Fibroblast of lung (primary cell): ENCODE data around the gene SH2D4B.

ENCODE experiments used
- CTCF ChIP-seq, 2 donors: IDR thresholded peaks in 1 of 2; conservative IDR thresholded peaks in 1 of 2; 1 replicate in 1 of 2; 2 replicates in 1 of 2; pipeline ENCODE4 v1.5.1; 2011 to 2012; ENCODE audit warnings: low read length in 2 of 2, control low read depth in 1 of 2, inconsistent platforms in 1 of 2, low read depth in 1 of 2, mild to moderate bottlenecking in 1 of 2
- EZH2 ChIP-seq: IDR thresholded peaks from 2 replicates; pipeline ENCODE4 v1.5.1; 2012; ENCODE audit warnings: low read length, control low read depth, mild to moderate bottlenecking; ENCODE audit errors: missing control alignments

- TF ChIP-seq CTCF (conservative IDR thresholded peaks at IDR 0.05 in 1 of 2, IDR thresholded peaks at IDR 0.05 in 1 of 2; ENCODE audit: low read depth in 1 of 2, low read length in 2 of 2) (no peak), EZH2 (no peak)
Measured at GRCh38 chr10:80694930-80695329, 157.2 kb downstream of the SH2D4B start.
